CD4-positive, alpha-beta T cell (primary cell): Measurements from ENCODE around the gene TMEM106C. TPM values are rescaled to one million over a fixed set of nuclear protein-coding genes. Genes with fewer than 3 reads are reported as not detected.

Source experiments
- ATAC-seq: fragments of 200-7000 bp; cut with Tn5 transposase; one replicate; pipeline ENCODE4 v1.10.0; 2022; ENCODE audit warnings: mild to moderate bottlenecking; ENCODE audit not compliant: poor library complexity
- CTCF ChIA-PET: fragments of 350-600 bp; sonication (Branson Sonifier 250); formaldehyde crosslinking; loops from one replicate; lab custom pipeline; 2021; ENCODE audit warnings: antibody characterized with exemption, inconsistent platforms; lab: Charles Lee
- POLR2A ChIA-PET: fragments of 350-600 bp; sonication (Branson Sonifier 250); formaldehyde crosslinking; loops from one replicate; lab custom pipeline; 2021; ENCODE audit warnings: antibody characterized with exemption, inconsistent platforms; lab: Charles Lee
- DNase-seq, 14 experiments: peaks; one replicate each; pipeline ENCODE4 v3.0.0-alpha.2; 2013 to 2020; ENCODE audit warnings: mixed read lengths in 2 of 14
- H3K27ac ChIP-seq, 2 donors: one replicate each; pipeline versions ENCODE4 v1.5.1 to v1.7.0; 2013; ENCODE audit warnings: low read length in 2 of 2, low read depth in 1 of 2, mild to moderate bottlenecking in 1 of 2
- H3K27me3 ChIP-seq, 2 experiments: 1 replicate in 1 of 2; 2 replicates in 1 of 2; pipeline versions ENCODE4 v1.6.1 to v1.7.0; 2013; ENCODE audit warnings: low read length in 2 of 2, control low read depth in 1 of 2, mild to moderate bottlenecking in 1 of 2, moderate library complexity in 1 of 2; ENCODE audit not compliant: insufficient read depth in 2 of 2, control insufficient read depth in 1 of 2
- H3K36me3 ChIP-seq: one replicate; pipeline ENCODE4 v1.6.1; 2013; ENCODE audit warnings: low read length, control low read depth; ENCODE audit not compliant: insufficient read depth
- H3K4me1 ChIP-seq: one replicate; pipeline ENCODE4 v1.6.1; 2013; ENCODE audit warnings: low read length, control low read depth; ENCODE audit not compliant: insufficient read depth
- H3K4me3 ChIP-seq: one replicate; pipeline ENCODE4 v1.5.1; 2013; ENCODE audit warnings: mild to moderate bottlenecking, low read length, moderate library complexity
- H3K9me3 ChIP-seq, 2 experiments: 1 replicate in 1 of 2; 2 replicates in 1 of 2; pipeline versions ENCODE4 v1.6.1 to v1.7.0; 2013; ENCODE audit warnings: low read length in 2 of 2, mild to moderate bottlenecking in 2 of 2, control low read depth in 1 of 2, moderate library complexity in 1 of 2; ENCODE audit not compliant: control insufficient read depth in 1 of 2, insufficient read depth in 1 of 2
- H3K27ac Mint-ChIP-seq: one replicate; pipeline ENCODE4 v1.8.0; 2020; ENCODE audit warnings: mixed read lengths
- H3K27me3 Mint-ChIP-seq: one replicate; pipeline ENCODE4 v1.8.0; 2021; ENCODE audit warnings: mixed read lengths
- H3K36me3 Mint-ChIP-seq: one replicate; pipeline ENCODE4 v1.8.0; 2021; ENCODE audit warnings: low read depth, mixed read lengths
- H3K4me1 Mint-ChIP-seq: one replicate; pipeline ENCODE4 v1.8.0; 2021; ENCODE audit warnings: low read depth, mixed read lengths
- H3K4me3 Mint-ChIP-seq: one replicate; pipeline ENCODE4 v1.8.0; 2020; ENCODE audit warnings: mild to moderate bottlenecking, mixed read lengths
- H3K9me3 Mint-ChIP-seq: one replicate; pipeline ENCODE4 v1.8.0; 2020; ENCODE audit warnings: mixed read lengths
- CTCF ChIP-seq: fragments of 200-600 bp; IDR thresholded peaks from one replicate; pipeline ENCODE4 v1.8.0; 2022; ENCODE audit warnings: antibody characterized with exemption, mild to moderate bottlenecking
- intact Hi-C, 2 experiments: fragments of 100-400 bp; cut with DNase I in 1 of 2; cut with micrococcal nuclease in 1 of 2; formaldehyde crosslinking; loops; one replicate each; pipeline versions ENCODE4 v1.15.1 to v1.9.0; 2023 to 2025; cut with DNase I, micrococcal nuclease
- total RNA-seq, 174 experiments: library from RNA in 2 of 174; stranded (reverse) in 2 of 174; gene quantifications; one replicate each; pipeline ENCODE4 v1.2.3 and lab custom pipeline; 2021 to 2026

The TMEM106C gene
- total RNA-seq, 2 experiments from 2014 or later: 17.4 to 20.3 TPM

DNA sequence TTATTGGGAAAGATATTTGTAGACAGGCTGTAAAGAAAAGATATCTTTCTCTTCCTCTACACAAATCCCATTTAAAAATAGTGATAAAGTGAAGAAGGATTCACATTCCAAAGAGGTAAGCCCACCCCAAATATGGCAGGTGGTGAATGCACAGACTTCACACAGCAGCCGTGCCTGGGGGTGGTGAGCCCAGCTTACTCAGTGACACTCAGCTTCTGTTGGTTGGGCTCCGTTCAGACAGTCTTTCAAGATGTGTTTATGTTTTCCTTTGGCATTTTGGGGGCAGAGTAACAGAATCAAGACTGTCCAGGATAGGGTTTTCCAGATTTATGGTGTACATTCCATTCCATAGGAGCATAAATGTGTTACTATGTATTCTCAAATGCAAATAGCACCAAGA, 45.0 kb downstream of the TMEM106C start:
- Histone ChIP-seq H3K4me3 (no peak overlapping the region), H3K27me3 (peaks cover 47% of the 10 kb centered on the region in 2 experiments), H3K9me3 (peaks cover 0 to 21% of the 10 kb centered on the region in 2 experiments), H3K27ac (no peak overlapping the region), H3K4me1 (peaks cover 21% of the 10 kb centered on the region), H3K36me3 (no peaks in the 10 kb centered on the region)
- peaks cover 87% of the 10 kb centered on the region for H3K27me3 Mint-ChIP-seq
- ChIA-PET POLR2A (no interaction called here), CTCF (no interaction called here)
- H3K27ac Mint-ChIP-seq: no peak overlapping the region
- TF ChIP-seq CTCF: no peak
- intact Hi-C loops: no loop called here
- no peak for DNase-seq
- H3K36me3 Mint-ChIP-seq: no peaks in the 10 kb centered on the region
- no peak overlapping the region for H3K4me3 Mint-ChIP-seq
- ATAC-seq: no peak
- peaks cover 7% of the 10 kb centered on the region for H3K4me1 Mint-ChIP-seq
- no peaks in the 10 kb centered on the region for H3K9me3 Mint-ChIP-seq

DNA sequence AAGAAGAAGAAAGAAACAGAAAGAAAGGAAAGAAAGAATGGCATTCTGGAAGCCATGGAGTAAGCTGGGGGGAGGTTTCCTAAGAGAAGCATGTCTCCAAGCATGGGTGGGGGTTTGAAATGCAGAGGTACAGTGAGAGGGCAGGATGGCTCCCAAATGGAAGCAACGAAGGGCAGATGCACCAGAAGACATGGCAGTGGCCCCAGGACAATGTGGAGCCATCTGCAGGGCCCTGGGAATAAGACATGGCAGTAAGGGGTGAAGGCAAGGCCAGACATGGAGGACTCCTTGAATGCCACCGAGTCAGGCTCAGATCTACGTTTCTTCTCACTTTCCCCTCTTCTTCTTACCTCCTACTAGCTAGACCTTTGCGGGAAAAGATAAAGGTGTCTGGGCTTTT, 45.6 kb downstream of the TMEM106C start:
- Histone ChIP-seq H3K36me3 (no peaks in the 10 kb centered on the region), H3K4me1 (peaks cover 15% of the 10 kb centered on the region), H3K9me3 (peaks cover 0 to 15% of the 10 kb centered on the region in 2 experiments), H3K4me3 (no peak overlapping the region), H3K27me3 (peaks cover 41% of the 10 kb centered on the region in 2 experiments), H3K27ac (no peak overlapping the region)
- peaks cover 1% of the 10 kb centered on the region for H3K4me1 Mint-ChIP-seq
- ChIA-PET POLR2A (no interaction called here), CTCF (no interaction called here)
- TF ChIP-seq CTCF: no peak
- H3K9me3 Mint-ChIP-seq: no peaks in the 10 kb centered on the region
- no peak for ATAC-seq
- no peak overlapping the region for H3K27ac Mint-ChIP-seq
- intact Hi-C loops: no loop called here
- H3K27me3 Mint-ChIP-seq: peaks cover 85% of the 10 kb centered on the region
- no peak overlapping the region for H3K4me3 Mint-ChIP-seq
- no peak for DNase-seq
- no peaks in the 10 kb centered on the region for H3K36me3 Mint-ChIP-seq

GRCh38 chr12:48009471-48009870, 46.1 kb downstream of the TMEM106C start:
- H3K27me3 ChIP-seq: peaks cover 38% of the 10 kb centered on the region in 2 experiments
- CTCF ChIA-PET: no interaction called here
- peaks cover 84% of the 10 kb centered on the region for H3K27me3 Mint-ChIP-seq
- peaks cover 10% of the 10 kb centered on the region for H3K4me1 ChIP-seq
- H3K4me3 Mint-ChIP-seq: no peak overlapping the region
- H3K36me3 Mint-ChIP-seq: no peaks in the 10 kb centered on the region
- POLR2A ChIA-PET: no interaction called here
- no peaks in the 10 kb centered on the region for H3K36me3 ChIP-seq
- no peak overlapping the region for H3K4me3 ChIP-seq
- no peak for TF ChIP-seq CTCF
- ATAC-seq (no peak), DNase-seq (no peak)
- no peak overlapping the region for H3K27ac ChIP-seq
- no peaks in the 10 kb centered on the region for H3K4me1 Mint-ChIP-seq
- H3K9me3 Mint-ChIP-seq: no peaks in the 10 kb centered on the region
- H3K27ac Mint-ChIP-seq: no peak overlapping the region
- intact Hi-C loops: no loop called here
- H3K9me3 ChIP-seq: peaks cover 0 to 10% of the 10 kb centered on the region in 2 experiments
